HepG2 (cell line): ENCODE results near the gene SBNO1. TPM values are rescaled to one million over a fixed set of nuclear protein-coding genes. Genes with fewer than 3 reads are reported as not detected.

ENCODE experiments used
- EED ChIP-seq: sonication (generic); formaldehyde crosslinking; IDR thresholded peaks from 2 replicates; pipeline ENCODE4 v1.5.0; 2020; ENCODE audit warnings: mild to moderate bottlenecking, missing genetic modification reagents
- GTF3A ChIP-seq: sonication (generic); formaldehyde crosslinking; conservative IDR thresholded peaks from 2 replicates; pipeline ENCODE4 v1.4.0; 2020; ENCODE audit warnings: mild to moderate bottlenecking, missing genetic modification reagents
- JUN ChIP-seq: sonication (generic); formaldehyde crosslinking; IDR thresholded peaks from 2 replicates; pipeline ENCODE4 v1.4.0; 2020; ENCODE audit warnings: mild to moderate bottlenecking, missing genetic modification reagents
- MIXL1 ChIP-seq: IDR thresholded peaks from 2 replicates; pipeline ENCODE4 v1.6.1; 2016
- NFATC3 ChIP-seq: sonication (generic); formaldehyde crosslinking; IDR thresholded peaks from 2 replicates; pipeline ENCODE4 v1.5.1; 2020; ENCODE audit warnings: mild to moderate bottlenecking, missing genetic modification reagents
- NFE2 ChIP-seq: sonication (generic); formaldehyde crosslinking; IDR thresholded peaks from 2 replicates; pipeline ENCODE4 v1.4.0; 2020; ENCODE audit warnings: missing genetic modification reagents
- POLR2G ChIP-seq: fragments of 200-400 bp; formaldehyde crosslinking; IDR thresholded peaks from 2 replicates; pipeline ENCODE4 v1.6.1; 2018; ENCODE audit warnings: mild to moderate bottlenecking, low read depth, low read length, moderate library complexity
- SAFB2 ChIP-seq: sonication (generic); formaldehyde crosslinking; IDR thresholded peaks from 2 replicates; pipeline ENCODE4 v1.5.1; 2020; ENCODE audit warnings: missing genetic modification reagents, low read depth, mild to moderate bottlenecking, borderline replicate concordance
- SMAD9 ChIP-seq: sonication (generic); formaldehyde crosslinking; IDR thresholded peaks from 2 replicates; pipeline ENCODE4 v1.5.1; 2020; ENCODE audit warnings: mild to moderate bottlenecking, missing genetic modification reagents
- SRY ChIP-seq: sonication (generic); formaldehyde crosslinking; IDR thresholded peaks from 2 replicates; pipeline ENCODE4 v1.8.0; 2022; ENCODE audit warnings: mild to moderate bottlenecking, missing genetic modification reagents
- THYN1 ChIP-seq: sonication (generic); formaldehyde crosslinking; IDR thresholded peaks from 2 replicates; pipeline ENCODE4 v1.8.1; 2023; ENCODE audit warnings: low read depth, mild to moderate bottlenecking, moderate library complexity, missing genetic modification reagents, borderline replicate concordance
- ZBTB7B ChIP-seq: sonication (generic); formaldehyde crosslinking; IDR thresholded peaks from 2 replicates; pipeline ENCODE4 v1.4.0; 2020; ENCODE audit warnings: missing genetic modification reagents
- ZNF605 ChIP-seq: sonication (generic); formaldehyde crosslinking; IDR thresholded peaks from 2 replicates; pipeline ENCODE4 v1.8.0; 2022; ENCODE audit warnings: mild to moderate bottlenecking, missing genetic modification reagents
- ZNF737 ChIP-seq: sonication (generic); formaldehyde crosslinking; IDR thresholded peaks from 2 replicates; pipeline ENCODE4 v1.5.0; 2020; ENCODE audit warnings: missing genetic modification reagents, mild to moderate bottlenecking, borderline replicate concordance
- ZSCAN20 ChIP-seq: sonication (generic); formaldehyde crosslinking; IDR thresholded peaks from 2 replicates; pipeline ENCODE4 v1.4.0; 2020; ENCODE audit warnings: missing genetic modification reagents, mild to moderate bottlenecking, borderline replicate concordance
- polyA plus RNA-seq, 8 experiments: library from polyadenylated mRNA; depleted of rRNA in 3 of 8; stranded (reverse) in 7 of 8; unstranded in 1 of 8; fragments of >200 nt; fragmentation: Illumina TruSeq in 4 of 8; extraction: Trizol in 4 of 8; gene quantifications; 2 replicates each; pipeline versions ENCODE4 v1.2.1 to v1.2.3, GENCODE V29; 2011 to 2016; ENCODE audit warnings: low read depth in 4 of 8, missing spikeins in 1 of 8, mixed read lengths in 1 of 8; ENCODE audit not compliant: insufficient read depth in 1 of 8
- total RNA-seq, 5 experiments: library from RNA; depleted of rRNA; stranded (reverse); fragments of >200 nt; fragmentation: Illumina TruSeq; extraction: Trizol; gene quantifications; 2 replicates each; pipeline ENCODE4 v1.2.3, GENCODE V29; 2016; ENCODE audit warnings: low read depth in 1 of 5
- TF ChIP-seq, protein P1 (sequence below): sonication (generic); formaldehyde crosslinking; IDR thresholded peaks from 2 replicates; pipeline ENCODE4 v1.5.1; 2020; ENCODE audit warnings: mild to moderate bottlenecking, missing genetic modification reagents, borderline replicate concordance
- TF ChIP-seq, protein P2 (sequence below): sonication (generic); formaldehyde crosslinking; IDR thresholded peaks from 2 replicates; pipeline ENCODE4 v1.4.0; 2020; ENCODE audit warnings: missing genetic modification reagents, borderline replicate concordance
- TF ChIP-seq, protein P3 (sequence below): sonication (generic); formaldehyde crosslinking; IDR thresholded peaks from 2 replicates; pipeline ENCODE4 v1.8.1; 2023; ENCODE audit warnings: mild to moderate bottlenecking, moderate library complexity, missing genetic modification reagents
- TF ChIP-seq, protein P4 (sequence below): sonication (generic); formaldehyde crosslinking; IDR thresholded peaks from 2 replicates; pipeline ENCODE4 v1.5.0; 2020; ENCODE audit warnings: mild to moderate bottlenecking, missing genetic modification reagents

Gene SBNO1
- total and polyA plus RNA-seq, 2 of the 13 experiments (the other 11 are each of a cell fraction or from before 2014, with no cell fraction given), result 10.9 to 40.2 TPM

DNA sequence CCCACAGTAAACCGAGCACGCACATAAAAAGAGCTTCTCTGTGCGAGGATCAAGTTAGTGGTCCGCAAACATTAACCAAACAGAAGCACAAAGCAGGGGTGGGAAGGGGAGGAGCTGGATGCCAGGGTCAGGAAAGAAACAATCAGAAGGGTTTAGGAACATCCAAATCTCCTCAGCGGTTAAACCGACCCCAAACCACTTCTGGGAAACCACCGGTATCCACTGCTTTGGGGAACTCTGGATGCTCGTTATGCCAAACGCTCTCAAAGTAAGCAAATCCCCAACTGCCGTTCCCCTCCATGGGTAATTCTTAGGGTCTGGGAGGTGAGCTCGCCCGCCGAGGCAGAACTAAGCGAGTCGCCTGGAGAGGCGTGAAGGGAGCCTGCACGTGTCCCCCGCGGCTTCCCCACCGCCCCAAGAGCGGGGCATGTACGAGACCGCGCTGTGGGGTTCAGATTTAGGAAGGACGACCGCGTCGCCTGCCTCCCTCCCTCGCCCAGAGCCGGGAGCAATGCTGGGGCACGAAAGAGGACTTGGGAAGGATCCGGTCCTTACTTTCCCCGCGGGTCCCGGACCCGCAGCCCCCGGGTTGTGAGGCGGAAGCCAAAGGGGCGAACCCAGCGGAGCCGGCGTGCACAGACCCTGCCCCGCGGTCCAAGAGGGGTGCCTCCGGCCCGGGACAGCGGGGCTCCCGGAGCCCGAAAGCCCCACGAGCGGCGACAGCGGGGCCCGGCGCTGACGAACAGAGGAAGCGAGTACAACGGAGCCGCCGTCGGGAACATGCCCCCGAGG is 711 bp downstream of the SBNO1 start (continued):
- TF ChIP-seq SMAD9 (CRISPR knock-in tag), result 0 out of 2 replicates have a peak, but pooled peaks have one; percentile 55
- TF ChIP-seq NFE2, result no peak
- TF ChIP-seq, protein P1, sequence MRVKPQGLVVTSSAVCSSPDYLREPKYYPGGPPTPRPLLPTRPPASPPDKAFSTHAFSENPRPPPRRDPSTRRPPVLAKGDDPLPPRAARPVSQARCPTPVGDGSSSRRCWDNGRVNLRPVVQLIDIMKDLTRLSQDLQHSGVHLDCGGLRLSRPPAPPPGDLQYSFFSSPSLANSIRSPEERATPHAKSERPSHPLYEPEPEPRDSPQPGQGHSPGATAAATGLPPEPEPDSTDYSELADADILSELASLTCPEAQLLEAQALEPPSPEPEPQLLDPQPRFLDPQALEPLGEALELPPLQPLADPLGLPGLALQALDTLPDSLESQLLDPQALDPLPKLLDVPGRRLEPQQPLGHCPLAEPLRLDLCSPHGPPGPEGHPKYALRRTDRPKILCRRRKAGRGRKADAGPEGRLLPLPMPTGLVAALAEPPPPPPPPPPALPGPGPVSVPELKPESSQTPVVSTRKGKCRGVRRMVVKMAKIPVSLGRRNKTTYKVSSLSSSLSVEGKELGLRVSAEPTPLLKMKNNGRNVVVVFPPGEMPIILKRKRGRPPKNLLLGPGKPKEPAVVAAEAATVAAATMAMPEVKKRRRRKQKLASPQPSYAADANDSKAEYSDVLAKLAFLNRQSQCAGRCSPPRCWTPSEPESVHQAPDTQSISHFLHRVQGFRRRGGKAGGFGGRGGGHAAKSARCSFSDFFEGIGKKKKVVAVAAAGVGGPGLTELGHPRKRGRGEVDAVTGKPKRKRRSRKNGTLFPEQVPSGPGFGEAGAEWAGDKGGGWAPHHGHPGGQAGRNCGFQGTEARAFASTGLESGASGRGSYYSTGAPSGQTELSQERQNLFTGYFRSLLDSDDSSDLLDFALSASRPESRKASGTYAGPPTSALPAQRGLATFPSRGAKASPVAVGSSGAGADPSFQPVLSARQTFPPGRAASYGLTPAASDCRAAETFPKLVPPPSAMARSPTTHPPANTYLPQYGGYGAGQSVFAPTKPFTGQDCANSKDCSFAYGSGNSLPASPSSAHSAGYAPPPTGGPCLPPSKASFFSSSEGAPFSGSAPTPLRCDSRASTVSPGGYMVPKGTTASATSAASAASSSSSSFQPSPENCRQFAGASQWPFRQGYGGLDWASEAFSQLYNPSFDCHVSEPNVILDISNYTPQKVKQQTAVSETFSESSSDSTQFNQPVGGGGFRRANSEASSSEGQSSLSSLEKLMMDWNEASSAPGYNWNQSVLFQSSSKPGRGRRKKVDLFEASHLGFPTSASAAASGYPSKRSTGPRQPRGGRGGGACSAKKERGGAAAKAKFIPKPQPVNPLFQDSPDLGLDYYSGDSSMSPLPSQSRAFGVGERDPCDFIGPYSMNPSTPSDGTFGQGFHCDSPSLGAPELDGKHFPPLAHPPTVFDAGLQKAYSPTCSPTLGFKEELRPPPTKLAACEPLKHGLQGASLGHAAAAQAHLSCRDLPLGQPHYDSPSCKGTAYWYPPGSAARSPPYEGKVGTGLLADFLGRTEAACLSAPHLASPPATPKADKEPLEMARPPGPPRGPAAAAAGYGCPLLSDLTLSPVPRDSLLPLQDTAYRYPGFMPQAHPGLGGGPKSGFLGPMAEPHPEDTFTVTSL, result no peak
- no peak for TF ChIP-seq MIXL1 (CRISPR knock-in tag)
- TF ChIP-seq SAFB2 (CRISPR knock-in tag), result no peak
- TF ChIP-seq THYN1, result no peak
- 0 out of 2 replicates have a peak, but pooled peaks have one; percentile 59 for TF ChIP-seq ZSCAN20 (CRISPR knock-in tag)
- TF ChIP-seq, protein P2, sequence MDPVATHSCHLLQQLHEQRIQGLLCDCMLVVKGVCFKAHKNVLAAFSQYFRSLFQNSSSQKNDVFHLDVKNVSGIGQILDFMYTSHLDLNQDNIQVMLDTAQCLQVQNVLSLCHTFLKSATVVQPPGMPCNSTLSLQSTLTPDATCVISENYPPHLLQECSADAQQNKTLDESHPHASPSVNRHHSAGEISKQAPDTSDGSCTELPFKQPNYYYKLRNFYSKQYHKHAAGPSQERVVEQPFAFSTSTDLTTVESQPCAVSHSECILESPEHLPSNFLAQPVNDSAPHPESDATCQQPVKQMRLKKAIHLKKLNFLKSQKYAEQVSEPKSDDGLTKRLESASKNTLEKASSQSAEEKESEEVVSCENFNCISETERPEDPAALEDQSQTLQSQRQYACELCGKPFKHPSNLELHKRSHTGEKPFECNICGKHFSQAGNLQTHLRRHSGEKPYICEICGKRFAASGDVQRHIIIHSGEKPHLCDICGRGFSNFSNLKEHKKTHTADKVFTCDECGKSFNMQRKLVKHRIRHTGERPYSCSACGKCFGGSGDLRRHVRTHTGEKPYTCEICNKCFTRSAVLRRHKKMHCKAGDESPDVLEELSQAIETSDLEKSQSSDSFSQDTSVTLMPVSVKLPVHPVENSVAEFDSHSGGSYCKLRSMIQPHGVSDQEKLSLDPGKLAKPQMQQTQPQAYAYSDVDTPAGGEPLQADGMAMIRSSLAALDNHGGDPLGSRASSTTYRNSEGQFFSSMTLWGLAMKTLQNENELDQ, result no peak
- 0 out of 2 replicates have a peak, but pooled peaks have one; percentile 34 for TF ChIP-seq NFATC3 (CRISPR knock-in tag)
- TF ChIP-seq ZNF605 (CRISPR knock-in tag), result no peak
- no peak for TF ChIP-seq EED
- TF ChIP-seq ZBTB7B (CRISPR knock-in tag), result no peak
- TF ChIP-seq, protein P3, sequence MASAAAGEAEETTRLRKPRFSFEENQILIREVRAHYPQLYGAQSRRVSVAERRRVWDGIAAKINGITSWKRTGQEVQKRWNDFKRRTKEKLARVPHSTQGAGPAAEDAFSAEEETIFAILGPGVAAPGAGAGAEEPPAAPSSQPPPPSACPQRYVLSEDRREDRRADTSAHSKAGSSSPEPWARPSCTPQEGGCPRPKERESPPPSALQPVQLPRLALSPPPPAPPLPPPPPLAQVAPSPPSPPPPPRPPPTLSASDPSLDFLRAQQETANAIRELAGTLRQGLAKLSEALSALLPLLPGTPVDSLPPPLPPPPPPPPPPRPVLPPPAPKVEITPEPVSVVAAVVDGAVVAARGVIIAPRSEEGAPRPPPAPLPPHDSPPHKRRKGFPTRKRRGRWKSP (CRISPR knock-in tag), result no peak
- TF ChIP-seq SRY (CRISPR knock-in tag), result no peak
- no peak for TF ChIP-seq ZNF737
- TF ChIP-seq JUN (CRISPR knock-in tag), result no peak
- no peak for TF ChIP-seq GTF3A
- no peak for TF ChIP-seq POLR2G
- TF ChIP-seq, protein P4, sequence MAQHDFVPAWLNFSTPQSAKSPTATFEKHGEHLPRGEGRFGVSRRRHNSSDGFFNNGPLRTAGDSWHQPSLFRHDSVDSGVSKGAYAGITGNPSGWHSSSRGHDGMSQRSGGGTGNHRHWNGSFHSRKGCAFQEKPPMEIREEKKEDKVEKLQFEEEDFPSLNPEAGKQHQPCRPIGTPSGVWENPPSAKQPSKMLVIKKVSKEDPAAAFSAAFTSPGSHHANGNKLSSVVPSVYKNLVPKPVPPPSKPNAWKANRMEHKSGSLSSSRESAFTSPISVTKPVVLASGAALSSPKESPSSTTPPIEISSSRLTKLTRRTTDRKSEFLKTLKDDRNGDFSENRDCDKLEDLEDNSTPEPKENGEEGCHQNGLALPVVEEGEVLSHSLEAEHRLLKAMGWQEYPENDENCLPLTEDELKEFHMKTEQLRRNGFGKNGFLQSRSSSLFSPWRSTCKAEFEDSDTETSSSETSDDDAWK (CRISPR knock-in tag), result no peak
